ENCODE data around the gene VPS16.

Gene VPS16

DNA sequence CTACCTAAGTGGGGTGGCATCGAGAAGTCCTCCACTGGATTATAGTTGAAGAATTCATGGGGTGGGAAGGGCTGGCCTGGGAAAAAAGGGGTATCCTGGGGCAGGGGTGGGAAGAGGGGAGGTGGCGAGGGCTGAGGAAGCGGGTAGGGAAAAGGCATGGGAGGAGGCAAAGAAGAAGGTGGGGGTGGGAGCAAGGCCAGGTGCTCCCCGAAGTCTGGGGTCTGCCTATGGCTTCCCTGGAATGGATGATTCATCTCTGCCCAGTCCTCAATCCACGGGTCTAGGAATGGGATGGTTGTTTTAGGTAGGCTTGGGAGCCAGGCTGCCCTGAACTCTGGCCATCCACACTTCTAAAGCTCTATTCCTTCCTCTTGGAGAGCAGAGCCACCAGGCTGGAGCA is 4.5 kb upstream of the VPS16 start:
- no peak for DNase-seq

DNA sequence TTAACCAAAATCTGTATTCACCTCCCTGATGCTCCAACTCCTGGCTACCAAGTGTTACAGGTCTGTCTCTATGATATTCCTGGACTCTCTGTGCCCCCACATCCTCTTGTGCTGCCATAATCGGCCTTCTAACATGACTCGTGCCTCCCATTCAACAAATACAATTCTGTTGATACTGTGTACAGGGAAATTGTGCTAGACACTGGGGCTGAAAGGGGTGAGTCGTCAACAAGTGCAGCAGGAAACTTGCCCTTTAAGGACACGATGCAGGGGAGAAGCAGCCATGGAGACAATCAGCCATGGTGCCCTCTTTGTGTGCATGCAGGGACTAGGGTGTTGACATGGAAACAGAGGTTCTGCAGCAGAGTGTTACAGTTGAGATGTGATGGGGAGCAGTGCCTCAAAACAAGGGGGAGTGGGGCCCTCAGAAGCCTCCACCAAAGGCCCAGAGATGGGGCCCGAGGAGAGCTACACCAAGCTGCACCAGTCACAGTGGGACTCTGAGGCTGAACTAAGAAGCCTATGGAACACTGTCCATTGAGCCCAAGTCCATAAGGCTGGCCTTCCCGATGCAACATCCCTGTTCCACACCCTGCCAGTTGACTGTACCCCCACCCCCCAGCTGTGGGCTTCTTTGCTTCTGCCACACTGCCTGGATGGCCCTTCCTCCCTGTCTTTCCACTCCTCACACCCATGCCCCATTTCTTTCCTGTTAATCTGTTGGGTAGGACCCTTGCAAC is 3.2 kb upstream of the VPS16 start:
- no peak for DNase-seq

DNA sequence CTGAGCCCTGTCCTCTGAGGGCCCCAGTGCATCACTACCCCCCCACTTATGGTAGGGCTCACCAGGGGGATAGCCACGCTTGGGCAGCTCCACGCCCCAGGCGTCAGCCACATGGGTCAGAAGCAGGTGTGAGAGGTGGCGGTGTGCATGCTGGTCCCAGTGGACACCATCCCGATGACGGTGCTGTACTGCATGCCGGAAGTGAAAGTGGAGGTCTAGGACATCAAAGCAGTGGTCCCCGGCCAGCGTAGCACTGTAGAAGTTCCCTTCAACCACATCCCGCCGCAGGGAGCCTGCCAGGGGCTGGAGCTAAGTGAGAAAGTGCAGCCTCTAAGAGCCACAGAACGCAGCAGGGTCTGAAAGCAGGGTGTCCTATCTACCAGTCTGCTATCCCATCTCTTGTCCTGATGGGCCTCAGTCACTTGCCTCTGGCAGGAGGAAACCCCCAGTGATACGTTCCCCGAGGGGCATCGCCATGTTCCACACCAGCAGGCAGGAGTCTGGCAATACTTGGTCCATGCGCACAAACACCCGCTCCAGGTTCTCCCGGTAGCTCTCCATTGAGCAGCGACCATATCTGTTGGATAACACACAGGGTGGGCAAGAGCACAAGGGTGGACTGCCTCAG is 2.3 kb upstream of the VPS16 start:
- no peak for DNase-seq

DNA sequence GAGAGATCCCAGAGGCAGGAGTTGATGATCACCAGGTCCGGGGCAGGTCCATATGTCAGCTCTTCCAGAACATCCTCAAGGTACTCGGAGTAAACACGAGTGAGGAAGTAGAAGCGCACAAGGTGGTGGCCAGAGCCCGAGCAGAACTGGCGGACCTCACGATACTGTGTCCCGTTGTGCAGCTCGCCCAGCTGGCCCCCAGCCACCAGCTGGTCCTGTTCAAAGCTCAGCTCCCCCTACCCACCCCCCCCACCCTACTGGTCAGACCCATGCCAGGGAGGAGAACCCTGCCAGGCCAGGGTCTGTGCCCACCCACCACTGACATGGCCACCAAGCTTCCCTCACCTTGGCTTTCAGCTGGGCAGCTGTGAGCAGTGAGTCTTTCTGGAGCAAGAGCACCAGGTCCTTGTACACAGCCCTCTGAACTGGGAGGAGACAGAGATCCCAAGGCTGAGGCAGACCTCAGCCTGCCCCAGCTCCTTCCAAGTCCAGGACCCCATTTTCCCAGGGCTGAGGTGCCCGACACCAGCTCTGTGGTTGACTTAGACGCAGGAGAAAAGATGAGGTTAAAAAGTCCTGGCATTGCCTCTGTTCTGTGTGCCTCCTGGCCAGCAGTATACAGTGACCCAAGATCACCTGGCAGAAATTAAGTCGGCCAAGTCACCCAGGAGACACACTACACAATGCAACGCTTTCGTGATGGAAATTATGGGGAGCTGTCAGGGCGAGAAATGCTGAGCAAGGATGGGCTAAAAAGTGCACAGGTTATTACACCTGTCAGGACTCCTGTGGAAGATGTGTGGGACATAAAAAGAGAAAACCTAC is 1.5 kb upstream of the VPS16 start:
- DNase-seq, result no peak

DNA sequence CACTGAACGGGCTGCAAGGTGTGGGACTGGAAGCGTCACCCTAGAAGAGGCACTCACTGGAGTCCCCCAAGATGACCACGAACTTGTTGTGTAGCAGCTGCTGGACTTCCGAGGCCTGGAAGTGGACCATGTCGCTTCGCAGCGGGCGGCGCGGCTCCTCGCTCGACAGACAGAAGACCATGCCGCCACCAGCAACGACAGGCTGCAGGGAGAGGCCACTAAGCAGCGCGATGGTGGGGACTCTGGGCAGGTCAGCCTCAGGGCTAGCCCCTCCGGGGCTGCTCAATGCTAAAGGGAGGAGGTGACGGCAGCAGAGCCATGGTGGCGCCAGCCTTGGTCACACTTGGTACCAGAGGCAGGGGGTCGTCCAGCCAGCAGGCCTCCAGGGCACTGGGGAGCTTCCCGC is 810 bp upstream of the VPS16 start:
- DNase-seq, result no peak

DNA sequence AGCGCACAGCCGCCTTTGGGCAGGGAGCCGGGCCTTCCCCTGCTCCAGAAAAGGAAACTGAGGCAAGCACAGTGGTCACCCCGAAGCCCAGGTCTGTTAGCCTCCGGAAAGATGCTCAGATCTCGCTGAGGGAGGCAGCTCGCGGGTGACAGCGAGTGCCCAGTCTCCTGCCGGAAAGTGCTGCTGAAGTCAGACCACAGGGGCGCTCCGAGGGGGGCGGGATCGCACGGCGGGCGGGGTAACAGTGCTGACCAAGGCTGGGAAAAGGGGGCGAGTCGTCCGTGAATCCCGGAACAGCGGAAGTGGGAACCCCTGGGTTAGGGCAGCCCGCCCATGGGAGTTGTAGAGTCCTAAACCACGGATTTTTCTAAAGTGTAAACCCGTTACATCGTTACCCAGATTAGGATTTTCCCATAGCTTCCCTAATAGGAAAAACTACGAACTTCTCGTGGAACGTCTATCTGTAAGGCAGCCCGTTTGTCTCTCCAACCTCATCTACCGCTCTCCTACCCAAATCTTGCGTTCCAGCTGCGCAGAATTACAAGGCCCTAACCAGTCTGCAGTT is 504 bp downstream of the VPS16 start:
- peak; percentile 56 to 63 for DNase-seq

DNA sequence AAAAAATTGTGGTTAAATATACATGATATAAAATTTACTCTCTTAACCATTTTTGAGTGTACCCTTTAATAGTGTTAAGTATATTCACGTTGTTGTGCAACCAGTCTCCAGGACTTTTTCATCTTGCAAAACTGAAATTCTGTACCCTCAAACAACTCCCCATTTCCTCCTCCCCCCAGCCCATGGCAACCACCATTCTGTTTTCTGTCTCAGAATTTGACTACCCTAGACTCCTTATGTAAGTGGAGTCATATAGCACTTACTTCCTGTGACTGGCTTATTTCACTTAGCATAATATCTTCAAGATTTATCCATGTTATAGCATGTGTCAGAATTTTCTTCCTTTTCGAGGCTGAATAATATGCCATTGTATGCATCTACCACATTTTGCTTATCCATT is 5.1 kb downstream of the VPS16 start:
- no peak for DNase-seq

DNA sequence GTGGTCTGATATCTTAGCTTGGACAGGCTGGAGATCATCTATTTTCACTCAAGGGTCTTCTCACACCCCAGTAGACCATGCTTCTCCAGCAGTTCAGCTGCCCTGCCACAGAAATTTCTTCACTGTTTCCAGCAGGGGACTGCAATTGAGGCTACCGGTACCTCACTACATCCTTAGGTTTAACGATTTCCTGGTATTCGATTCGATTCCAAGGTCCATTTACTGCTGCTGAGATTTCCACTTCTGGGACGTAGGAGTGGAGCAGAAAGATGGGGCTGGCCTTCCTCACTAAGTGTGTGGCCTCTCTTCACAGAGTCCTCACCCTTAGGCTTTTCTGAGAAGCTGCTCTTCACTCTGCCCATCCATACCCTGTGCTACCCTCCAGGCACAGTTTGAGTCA is 6.2 kb downstream of the VPS16 start:
- DNase-seq, result no peak

DNA sequence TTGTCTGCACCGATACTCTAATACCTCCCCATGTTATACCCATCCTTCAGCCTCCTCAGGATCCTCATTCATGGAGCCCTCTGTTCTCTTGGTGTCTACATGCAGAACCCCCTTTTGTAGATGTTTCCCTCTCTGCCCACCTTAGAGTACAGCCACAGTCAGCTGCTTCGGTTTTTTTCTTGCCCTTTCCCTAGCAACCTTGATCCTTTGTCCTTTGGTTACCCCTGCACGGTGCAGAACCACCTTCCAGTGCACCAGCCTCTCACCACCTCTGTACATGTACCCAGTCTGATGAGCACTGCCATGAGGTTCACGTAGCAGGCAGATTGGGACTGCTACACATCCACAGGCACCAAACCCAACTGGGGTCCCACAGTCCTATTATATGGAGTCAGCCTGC is 7.3 kb downstream of the VPS16 start:
- DNase-seq, result no peak

DNA sequence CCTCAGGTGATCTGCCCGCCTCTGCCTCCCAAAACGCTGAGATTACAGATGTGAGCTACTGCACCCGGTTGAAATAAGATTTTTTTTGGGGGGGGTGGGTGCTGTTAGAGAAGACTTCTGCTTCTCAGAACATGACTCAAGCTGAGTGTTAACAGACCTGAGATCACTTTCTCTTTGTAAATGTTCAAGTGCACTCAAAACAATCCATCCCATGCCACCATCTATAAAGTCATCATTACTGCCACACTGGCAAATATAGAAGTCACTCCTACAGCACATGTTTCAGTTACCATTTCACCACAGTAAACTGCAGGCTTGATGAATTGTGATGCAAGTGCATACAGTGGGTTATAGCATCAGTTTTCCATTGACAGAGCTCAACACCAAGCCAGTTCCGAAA is 9.0 kb downstream of the VPS16 start:
- no peak for DNase-seq

DNA sequence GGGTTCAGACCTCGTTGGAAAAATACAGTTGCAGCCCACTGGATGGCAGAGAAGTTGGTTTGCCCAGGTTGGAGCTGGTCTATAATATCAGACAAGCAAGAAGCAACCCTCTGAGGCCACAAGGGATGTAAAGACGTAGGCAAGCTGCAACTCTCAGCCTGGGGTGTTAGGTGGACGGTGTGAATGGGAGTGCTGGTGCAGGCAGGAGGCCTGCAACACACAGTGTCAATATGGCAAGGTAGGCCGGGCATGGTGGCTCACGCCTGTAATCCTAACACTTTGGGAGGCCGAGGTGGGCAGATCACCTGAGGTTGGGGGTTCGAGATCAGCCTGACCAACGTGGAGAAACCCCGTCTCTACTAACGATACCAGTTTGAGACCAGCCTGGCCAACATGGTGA is 10.5 kb downstream of the VPS16 start:
- DNase-seq, result no peak

DNA sequence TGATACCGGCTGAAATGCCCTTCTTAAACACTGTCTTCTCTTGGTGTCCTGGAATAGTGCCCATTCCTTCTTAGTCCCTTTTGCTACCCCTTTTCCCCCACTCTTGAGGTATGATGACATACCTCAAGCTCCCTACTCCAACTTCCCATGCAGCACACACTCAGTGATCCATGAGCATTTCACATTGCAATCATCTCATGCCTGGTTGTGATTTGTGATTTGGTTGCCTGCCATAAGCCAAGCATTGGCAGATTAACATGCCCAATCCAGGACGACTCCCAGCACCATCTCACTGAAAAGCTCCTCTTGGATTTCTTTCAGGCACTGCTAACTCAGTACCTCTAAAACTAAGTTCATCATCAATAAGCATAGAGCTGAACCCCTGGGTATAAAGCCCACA is 18.0 kb downstream of the VPS16 start:
- no peak for DNase-seq

DNA sequence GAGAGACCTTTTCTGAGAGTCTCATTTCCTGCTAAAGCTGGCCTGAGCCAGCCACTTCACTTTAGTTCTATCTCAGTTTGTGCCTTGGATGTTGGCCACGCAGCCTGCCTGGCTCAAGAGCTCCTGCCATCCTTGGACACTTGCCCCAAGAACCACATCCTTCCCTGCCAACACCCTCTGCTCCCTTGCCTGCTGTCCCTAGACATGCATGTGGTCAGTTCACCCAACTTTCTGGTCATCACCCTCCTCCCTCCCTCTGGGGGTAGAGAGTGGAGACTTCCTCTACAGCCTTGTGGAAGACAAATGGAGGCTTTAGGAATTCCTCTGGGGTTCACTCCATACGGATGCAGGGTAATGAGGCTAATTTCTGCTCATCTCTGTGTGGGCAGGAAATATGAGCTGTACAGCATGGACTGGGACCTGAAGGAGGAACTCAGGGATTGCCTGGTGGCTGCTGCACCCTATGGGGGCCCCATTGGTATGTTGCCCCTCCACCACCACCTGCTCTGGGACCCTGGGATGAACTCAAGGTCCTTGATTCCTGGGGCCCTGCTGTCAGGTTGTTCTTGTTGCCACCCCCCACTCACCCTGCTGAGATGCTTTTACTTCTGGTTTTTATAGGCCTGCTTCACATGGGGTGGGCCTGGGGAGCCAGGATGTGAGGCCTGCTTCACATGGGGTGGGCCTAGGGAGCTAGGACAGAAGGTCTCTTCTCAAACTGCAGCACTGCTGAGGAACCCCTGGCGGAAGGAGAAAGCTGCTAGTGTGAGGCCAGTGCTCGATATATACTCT is 19.0 kb downstream of the VPS16 start:
- no peak for DNase-seq

DNA sequence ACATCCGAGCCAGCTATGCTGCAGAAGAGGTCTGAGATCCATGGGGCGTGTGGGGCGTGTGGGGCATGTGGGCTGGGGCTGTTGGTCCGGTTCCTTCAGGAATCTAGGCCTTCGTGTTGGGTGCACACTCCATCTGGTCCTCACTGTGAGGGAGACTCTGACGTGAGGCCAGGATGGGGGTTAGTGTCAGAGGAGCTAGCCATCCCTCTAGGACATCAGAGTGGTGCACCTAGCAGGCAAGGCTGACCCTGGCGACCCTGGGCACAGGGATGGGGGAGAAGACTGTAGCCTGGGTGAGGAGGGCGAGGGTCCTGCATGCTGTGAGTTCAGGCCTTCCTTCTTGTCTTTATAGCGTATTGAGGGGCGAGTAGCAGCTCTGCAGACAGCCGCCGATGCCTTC is 24.1 kb downstream of the VPS16 start:
- no peak for DNase-seq

DNA sequence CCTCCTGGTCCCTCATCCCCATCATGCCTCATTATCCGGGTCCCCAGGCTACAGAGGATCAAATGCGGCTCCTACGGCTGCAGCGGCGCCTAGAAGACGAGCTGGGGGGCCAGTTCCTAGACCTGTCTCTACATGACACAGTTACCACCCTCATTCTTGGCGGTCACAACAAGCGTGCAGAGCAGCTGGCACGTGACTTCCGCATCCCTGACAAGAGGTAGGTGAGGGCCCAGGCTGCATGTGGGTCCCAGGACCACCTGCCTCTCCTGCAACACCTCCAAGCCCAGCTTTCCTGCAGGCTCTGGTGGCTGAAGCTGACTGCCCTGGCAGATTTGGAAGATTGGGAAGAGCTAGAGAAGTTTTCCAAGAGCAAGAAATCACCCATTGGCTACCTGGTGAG is 24.6 kb downstream of the VPS16 start:
- no peak for DNase-seq

DNA sequence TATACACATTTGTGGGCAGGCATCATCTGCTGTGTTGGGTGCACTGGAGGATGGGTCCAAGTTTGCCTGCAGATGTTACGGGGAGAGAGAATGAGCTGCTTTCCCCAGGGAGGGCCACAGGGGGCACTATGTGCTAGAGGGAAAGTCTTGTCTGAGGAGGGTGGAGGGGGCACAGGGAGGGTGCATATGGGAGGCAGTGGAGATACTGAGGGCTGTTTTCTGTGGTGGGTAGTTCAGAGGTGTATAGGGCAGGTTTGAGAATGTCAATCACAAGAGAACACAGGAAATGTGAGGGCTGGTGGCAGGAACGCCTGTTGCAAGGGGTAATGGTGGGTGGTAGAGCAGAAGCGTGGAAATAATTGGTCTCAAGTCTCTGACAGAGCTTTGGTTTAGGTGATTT is 25.1 kb downstream of the VPS16 start:
- peak; percentile 44 to 56 for DNase-seq

DNA sequence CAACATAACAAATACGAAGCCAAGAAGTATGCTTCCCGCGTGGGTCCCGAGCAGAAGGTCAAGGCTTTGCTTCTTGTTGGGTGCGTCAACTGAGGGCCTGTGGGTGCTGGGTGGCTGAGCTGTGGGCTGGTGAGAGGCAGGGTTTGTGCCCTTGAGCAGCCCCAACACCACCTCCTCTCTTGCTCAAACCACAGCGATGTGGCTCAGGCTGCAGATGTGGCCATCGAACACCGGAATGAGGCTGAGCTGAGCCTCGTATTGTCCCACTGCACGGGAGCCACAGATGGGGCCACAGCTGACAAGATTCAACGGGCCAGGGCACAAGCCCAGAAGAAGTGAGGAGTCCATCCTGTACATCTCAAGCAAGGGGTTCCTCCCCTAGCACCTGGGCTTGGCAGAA is 25.7 kb downstream of the VPS16 start:
- no peak for DNase-seq

DNA sequence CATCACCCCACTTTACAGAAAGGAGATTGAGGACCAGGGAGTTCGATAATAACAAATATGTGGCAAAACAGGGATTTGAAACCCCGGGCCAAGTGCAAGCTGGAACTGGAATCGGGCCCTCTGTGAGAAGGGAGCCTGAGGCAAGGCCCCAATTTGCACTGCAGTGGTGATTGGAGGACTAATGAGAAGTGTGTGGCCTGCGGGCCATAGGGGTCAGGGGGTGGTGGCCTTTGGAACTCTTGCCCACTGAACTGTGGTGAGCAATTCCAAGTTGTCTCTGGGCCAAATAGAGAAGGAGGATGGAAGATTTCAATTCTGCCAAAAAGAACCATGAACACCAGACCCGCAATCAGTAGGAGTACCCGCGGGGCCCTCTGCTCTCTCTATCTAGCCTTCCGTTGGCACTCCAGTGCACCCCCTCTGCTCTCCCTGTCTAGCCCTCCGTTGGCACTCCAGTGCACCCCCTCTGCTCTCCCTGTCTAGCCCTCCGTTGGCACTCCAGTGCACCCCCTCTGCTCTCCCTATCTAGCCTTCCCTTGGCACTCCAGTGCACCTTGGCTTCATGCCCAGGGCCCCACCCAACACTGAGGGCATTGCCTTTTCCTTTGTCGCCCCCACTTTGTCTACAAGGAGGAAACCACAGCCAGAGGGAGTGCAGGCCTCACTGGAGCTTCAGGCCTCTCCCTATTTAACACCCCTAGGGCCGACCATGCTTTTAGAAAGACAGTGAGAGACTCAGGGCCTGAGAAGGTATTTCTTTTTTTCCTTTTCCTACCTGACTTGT is 26.7 kb downstream of the VPS16 start:
- DNase-seq, result no peak

DNA sequence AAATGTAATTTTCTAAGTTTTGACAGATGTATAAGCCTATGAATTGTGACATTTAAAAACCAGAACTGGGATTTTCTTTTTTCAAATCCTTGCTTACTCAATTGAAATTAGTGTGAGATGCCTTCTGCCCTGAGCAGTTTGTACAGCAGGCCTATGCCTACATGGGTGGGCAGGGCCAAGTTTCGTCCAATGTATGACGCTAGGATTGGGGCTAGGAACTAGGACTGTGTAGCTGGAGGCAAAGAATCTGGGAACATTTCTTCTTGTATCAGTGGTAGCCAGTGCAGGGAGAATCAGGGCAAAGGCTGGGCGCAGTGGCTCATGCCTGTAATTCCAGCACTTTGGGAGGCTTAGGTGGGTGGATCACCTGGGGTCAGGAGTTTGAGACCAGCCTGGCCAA is 28.8 kb downstream of the VPS16 start:
- DNase-seq, result no peak

DNA sequence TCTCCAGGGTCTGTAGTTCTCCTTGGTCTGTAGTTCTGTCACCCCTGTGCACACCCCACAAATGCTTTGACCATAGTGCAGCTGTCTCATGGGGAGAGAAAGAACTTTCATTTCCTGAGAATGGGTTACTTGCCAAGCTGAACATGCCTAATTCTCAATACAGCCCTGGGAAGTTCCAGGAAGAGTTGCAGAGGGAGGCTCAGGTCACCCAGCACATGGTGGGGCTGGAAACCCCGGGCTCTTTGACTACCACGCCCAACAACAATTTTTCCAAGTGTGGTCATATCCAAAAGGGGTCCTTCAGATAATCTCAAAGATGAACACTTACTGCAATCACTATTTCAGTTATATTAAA is 30.5 kb downstream of the VPS16 start:
- peak in 1 of 2 experiments; percentile 21 for DNase-seq

DNA sequence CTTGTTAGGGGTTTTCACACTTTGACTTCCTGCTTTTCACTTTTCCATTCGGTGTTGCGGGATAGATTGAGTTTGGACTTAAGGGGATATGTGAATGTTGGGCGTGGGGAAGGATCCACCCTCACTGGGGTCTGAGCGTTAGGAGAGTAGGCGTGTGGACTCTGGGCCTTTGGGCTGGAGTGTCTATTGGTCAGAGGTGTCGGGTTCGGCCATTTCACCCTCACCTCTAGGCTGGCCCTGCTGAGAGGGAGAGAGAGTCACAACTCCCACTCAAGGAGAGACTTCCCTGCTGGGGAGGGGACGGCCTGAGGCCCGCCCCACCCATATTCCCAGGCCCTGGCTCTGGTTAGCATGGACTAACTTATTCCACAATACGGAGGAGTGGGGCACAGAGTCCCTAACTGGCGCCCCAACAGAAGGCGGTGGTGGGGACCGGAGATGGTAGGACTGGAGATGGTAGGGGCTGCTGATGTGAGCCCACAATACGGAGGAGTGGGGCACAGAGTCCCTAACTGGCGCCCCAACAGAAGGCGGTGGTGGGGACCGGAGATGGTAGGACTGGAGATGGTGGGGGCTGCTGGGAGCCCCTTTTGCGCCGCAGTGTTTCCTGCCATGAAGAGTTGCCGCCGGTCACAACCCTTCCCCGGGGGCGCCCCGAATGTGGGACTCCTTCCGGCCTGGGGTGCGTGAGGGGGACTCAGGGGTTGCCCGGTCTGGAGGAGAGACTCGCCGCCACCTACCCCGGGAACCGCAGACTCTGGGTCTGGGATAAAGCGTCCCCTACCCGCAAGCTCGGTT is 31.3 kb downstream of the VPS16 start:
- DNase-seq, result peak in 1 of 2 experiments; percentile 13
